22Rv1 (cell line): Measurements from ENCODE around the gene GKN1.

Source experiments
- ZFX ChIP-seq: fragments of 450-650 bp; IDR thresholded peaks from 2 replicates; pipeline ENCODE4 v1.6.1; 2017; ENCODE audit warnings: antibody characterized with exemption, borderline replicate concordance
- TF ChIP-seq, protein P1 (sequence below): fragments of 450-650 bp; IDR thresholded peaks from 2 replicates; pipeline ENCODE4 v1.5.1; 2017; ENCODE audit warnings: mild to moderate bottlenecking

- TF ChIP-seq, protein P1, sequence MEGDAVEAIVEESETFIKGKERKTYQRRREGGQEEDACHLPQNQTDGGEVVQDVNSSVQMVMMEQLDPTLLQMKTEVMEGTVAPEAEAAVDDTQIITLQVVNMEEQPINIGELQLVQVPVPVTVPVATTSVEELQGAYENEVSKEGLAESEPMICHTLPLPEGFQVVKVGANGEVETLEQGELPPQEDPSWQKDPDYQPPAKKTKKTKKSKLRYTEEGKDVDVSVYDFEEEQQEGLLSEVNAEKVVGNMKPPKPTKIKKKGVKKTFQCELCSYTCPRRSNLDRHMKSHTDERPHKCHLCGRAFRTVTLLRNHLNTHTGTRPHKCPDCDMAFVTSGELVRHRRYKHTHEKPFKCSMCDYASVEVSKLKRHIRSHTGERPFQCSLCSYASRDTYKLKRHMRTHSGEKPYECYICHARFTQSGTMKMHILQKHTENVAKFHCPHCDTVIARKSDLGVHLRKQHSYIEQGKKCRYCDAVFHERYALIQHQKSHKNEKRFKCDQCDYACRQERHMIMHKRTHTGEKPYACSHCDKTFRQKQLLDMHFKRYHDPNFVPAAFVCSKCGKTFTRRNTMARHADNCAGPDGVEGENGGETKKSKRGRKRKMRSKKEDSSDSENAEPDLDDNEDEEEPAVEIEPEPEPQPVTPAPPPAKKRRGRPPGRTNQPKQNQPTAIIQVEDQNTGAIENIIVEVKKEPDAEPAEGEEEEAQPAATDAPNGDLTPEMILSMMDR: no peak
- TF ChIP-seq ZFX: no peak
These were observed 34.1 kb upstream of the GKN1 start for GRCh38 chr2:68940369-68940768.
